ENCODE measurements around the gene FGF11. TPM values are rescaled to one million over a fixed set of nuclear protein-coding genes. Genes with fewer than 3 reads are reported as not detected.

Gene FGF11
- total and polyA plus RNA-seq, 2 of the 13 experiments (the other 11 are each of a cell fraction or from before 2014, with no cell fraction given) = 0.20 to 7.6 TPM

DNA sequence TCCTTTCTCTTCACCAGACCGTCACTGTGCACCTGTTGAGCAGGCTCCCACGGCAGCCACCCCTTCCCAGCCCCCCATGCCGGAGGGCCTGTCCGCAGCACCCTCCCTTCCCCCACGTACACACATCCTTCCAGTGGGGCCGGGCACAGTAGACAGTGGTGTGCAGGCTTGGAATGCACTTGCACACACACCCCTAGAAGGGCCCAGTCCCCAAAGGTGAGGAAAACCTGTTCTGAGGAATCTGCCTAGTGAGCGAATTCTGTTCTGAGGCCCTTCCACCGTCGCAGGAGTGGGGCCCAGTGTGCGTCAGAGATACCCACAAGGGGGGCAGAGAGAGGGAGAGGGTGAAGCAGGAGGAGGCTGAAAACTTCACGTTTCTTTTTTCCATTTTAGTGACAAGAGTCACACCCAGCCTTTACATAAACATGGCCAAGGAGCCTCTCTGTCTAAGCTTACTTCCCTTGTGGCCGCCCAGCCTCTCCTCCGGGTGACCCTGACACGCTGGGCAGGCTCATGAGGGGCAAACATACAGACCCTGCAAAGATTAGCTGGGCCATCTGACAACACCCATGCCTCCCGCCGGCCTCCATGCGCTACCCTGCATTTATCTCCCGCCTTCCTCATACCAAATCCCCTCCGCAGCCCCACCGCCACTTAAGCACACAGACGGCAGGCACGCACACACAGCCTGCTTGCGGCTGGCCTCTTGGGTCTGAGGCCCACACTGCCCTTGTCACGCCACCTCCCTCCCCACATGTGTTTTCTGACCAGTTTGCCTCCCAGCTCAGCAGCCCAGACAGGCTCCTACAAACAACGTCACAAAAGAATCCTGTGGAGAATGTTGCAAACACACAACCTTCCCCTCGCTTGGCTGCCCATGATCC lies 38.3 kb downstream of the FGF11 start (continued):
- TF ChIP-seq TEAD3 (CRISPR knock-in tag; optimal IDR thresholded peaks at IDR 0.05; ENCODE audit: borderline replicate concordance) (peak; percentile 36), ZNF746 (CRISPR knock-in tag; IDR thresholded peaks at IDR 0.05) (no peak), FOXK2 (IDR thresholded peaks at IDR 0.05) (no peak), SPEN (CRISPR knock-in tag; IDR thresholded peaks at IDR 0.05; ENCODE audit: low read depth) (peak; percentile 33; the same call in 1 of the 2 replicates), BCL3 (CRISPR knock-in tag; IDR thresholded peaks at IDR 0.05) (no peak), ZNF577 (CRISPR knock-in tag; IDR thresholded peaks at IDR 0.05; ENCODE audit: borderline replicate concordance, low read depth) (no peak), HNF4G (IDR thresholded peaks at IDR 0.05; ENCODE audit: borderline replicate concordance, low read depth, low read length) (no peak), HNF4G (CRISPR knock-in tag; IDR thresholded peaks at IDR 0.05; ENCODE audit: borderline replicate concordance, low read depth) (no peak), ZFX (CRISPR knock-in tag; IDR thresholded peaks at IDR 0.05; ENCODE audit: low read depth) (peak; percentile 62; the same call in 1 of the 2 replicates), ZNF343 (CRISPR knock-in tag; IDR thresholded peaks at IDR 0.05) (no peak), SMAD9 (CRISPR knock-in tag; IDR thresholded peaks at IDR 0.05) (no peak), POLR2A (IDR thresholded peaks at IDR 0.05; ENCODE audit: insufficient read depth in 1 of 2, low read depth in 2 of 2, low read length in 2 of 2) (peak in 1 of 2 experiments; percentile 46; a peak in 1 of 4 replicates), ZNF709 (CRISPR knock-in tag; IDR thresholded peaks at IDR 0.05) (no peak), FOXO1 (CRISPR knock-in tag; IDR thresholded peaks at IDR 0.05) (no peak), JARID2 (CRISPR knock-in tag; IDR thresholded peaks at IDR 0.05; ENCODE audit: insufficient replicate concordance) (no peak), ZBTB8A (CRISPR knock-in tag; IDR thresholded peaks at IDR 0.05; ENCODE audit: borderline replicate concordance, low read depth) (no peak)
- TF ChIP-seq, protein P1, sequence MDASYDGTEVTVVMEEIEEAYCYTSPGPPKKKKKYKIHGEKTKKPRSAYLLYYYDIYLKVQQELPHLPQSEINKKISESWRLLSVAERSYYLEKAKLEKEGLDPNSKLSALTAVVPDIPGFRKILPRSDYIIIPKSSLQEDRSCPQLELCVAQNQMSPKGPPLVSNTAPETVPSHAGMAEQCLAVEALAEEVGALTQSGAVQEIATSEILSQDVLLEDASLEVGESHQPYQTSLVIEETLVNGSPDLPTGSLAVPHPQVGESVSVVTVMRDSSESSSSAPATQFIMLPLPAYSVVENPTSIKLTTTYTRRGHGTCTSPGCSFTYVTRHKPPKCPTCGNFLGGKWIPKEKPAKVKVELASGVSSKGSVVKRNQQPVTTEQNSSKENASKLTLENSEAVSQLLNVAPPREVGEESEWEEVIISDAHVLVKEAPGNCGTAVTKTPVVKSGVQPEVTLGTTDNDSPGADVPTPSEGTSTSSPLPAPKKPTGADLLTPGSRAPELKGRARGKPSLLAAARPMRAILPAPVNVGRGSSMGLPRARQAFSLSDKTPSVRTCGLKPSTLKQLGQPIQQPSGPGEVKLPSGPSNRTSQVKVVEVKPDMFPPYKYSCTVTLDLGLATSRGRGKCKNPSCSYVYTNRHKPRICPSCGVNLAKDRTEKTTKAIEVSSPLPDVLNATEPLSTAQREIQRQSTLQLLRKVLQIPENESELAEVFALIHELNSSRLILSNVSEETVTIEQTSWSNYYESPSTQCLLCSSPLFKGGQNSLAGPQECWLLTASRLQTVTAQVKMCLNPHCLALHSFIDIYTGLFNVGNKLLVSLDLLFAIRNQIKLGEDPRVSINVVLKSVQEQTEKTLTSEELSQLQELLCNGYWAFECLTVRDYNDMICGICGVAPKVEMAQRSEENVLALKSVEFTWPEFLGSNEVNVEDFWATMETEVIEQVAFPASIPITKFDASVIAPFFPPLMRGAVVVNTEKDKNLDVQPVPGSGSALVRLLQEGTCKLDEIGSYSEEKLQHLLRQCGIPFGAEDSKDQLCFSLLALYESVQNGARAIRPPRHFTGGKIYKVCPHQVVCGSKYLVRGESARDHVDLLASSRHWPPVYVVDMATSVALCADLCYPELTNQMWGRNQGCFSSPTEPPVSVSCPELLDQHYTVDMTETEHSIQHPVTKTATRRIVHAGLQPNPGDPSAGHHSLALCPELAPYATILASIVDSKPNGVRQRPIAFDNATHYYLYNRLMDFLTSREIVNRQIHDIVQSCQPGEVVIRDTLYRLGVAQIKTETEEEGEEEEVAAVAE (CRISPR knock-in tag; IDR thresholded peaks at IDR 0.05; ENCODE audit: borderline replicate concordance) = no peak
- TF ChIP-seq, protein P2, sequence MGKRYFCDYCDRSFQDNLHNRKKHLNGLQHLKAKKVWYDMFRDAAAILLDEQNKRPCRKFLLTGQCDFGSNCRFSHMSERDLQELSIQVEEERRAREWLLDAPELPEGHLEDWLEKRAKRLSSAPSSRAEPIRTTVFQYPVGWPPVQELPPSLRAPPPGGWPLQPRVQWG (CRISPR knock-in tag; IDR thresholded peaks at IDR 0.05; ENCODE audit: borderline replicate concordance, low read depth) = no peak
- TF ChIP-seq, protein P3, sequence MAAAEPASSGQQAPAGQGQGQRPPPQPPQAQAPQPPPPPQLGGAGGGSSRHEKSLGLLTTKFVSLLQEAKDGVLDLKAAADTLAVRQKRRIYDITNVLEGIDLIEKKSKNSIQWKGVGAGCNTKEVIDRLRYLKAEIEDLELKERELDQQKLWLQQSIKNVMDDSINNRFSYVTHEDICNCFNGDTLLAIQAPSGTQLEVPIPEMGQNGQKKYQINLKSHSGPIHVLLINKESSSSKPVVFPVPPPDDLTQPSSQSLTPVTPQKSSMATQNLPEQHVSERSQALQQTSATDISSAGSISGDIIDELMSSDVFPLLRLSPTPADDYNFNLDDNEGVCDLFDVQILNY (CRISPR knock-in tag; conservative IDR thresholded peaks at IDR 0.05) = no peak
- TF ChIP-seq, protein P4, sequence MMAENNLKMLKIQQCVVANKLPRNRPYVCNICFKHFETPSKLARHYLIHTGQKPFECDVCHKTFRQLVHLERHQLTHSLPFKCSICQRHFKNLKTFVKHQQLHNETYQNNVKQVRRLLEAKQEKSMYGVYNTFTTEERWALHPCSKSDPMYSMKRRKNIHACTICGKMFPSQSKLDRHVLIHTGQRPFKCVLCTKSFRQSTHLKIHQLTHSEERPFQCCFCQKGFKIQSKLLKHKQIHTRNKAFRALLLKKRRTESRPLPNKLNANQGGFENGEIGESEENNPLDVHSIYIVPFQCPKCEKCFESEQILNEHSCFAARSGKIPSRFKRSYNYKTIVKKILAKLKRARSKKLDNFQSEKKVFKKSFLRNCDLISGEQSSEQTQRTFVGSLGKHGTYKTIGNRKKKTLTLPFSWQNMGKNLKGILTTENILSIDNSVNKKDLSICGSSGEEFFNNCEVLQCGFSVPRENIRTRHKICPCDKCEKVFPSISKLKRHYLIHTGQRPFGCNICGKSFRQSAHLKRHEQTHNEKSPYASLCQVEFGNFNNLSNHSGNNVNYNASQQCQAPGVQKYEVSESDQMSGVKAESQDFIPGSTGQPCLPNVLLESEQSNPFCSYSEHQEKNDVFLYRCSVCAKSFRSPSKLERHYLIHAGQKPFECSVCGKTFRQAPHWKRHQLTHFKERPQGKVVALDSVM (CRISPR knock-in tag; IDR thresholded peaks at IDR 0.05) = peak; percentile 34; the same call in 1 of the 2 replicates

All from HepG2 (cell line).